ENCODE data around the gene CDKN2B-AS1.

The CDKN2B-AS1 gene

GRCh38 chr9:22120159-22120549 lies 125.6 kb downstream of the CDKN2B-AS1 start:
- Mint-ChIP-seq H3K4me3 (no peak overlapping the region), H3K27me3 (peaks cover 5 to 7% of the 10 kb centered on the region in 2 donors)

GRCh38 chr9:22120595-22120994 lies 126.0 kb downstream of the CDKN2B-AS1 start:
- H3K27me3 Mint-ChIP-seq = peaks cover 5 to 7% of the 10 kb centered on the region in 2 donors
- no peak for ATAC-seq (replicated peaks)
- no peaks in the 10 kb centered on the region for H3K36me3 Mint-ChIP-seq (ENCODE audit: insufficient read depth)
- H3K4me1 Mint-ChIP-seq (ENCODE audit: low read depth in 2 of 2) = no peaks in the 10 kb centered on the region
- peaks cover 0 to 2% of the 10 kb centered on the region in 2 donors for H3K9me3 Mint-ChIP-seq
- H3K4me3 Mint-ChIP-seq = no peak overlapping the region
- no peak overlapping the region for H3K27ac Mint-ChIP-seq
- no peak for DNase-seq

More at GRCh38 chr9:22120159-22120549, 125.6 kb downstream of the CDKN2B-AS1 start:
- Mint-ChIP-seq H3K9me3 (peaks cover 0 to 2% of the 10 kb centered on the region in 2 donors), H3K27ac (no peak overlapping the region), H3K36me3 (ENCODE audit: insufficient read depth) (no peaks in the 10 kb centered on the region), H3K4me1 (ENCODE audit: low read depth in 2 of 2) (no peaks in the 10 kb centered on the region)
- no peak for DNase-seq
- ATAC-seq (replicated peaks) = no peak

- H3K4me1 Mint-ChIP-seq (ENCODE audit: low read depth in 2 of 2) = no peaks in the 10 kb centered on the region
- ATAC-seq (replicated peaks) = no peak
These were observed 129.8 kb downstream of the CDKN2B-AS1 start for GRCh38 chr9:22124263-22125011.

GRCh38 chr9:22129133-22129532 lies 134.5 kb downstream of the CDKN2B-AS1 start:
- no peak overlapping the region for H3K4me3 Mint-ChIP-seq
- H3K27me3 Mint-ChIP-seq = peaks cover 10 to 13% of the 10 kb centered on the region in 2 donors
- DNase-seq (no peak), ATAC-seq (replicated peaks) (no peak)
- H3K9me3 Mint-ChIP-seq = no peaks in the 10 kb centered on the region
- no peaks in the 10 kb centered on the region for H3K36me3 Mint-ChIP-seq (ENCODE audit: insufficient read depth)
- no peak overlapping the region for H3K27ac Mint-ChIP-seq
- H3K4me1 Mint-ChIP-seq (ENCODE audit: low read depth in 2 of 2) = no peaks in the 10 kb centered on the region

More at GRCh38 chr9:22124263-22125011, 129.8 kb downstream of the CDKN2B-AS1 start:
- Mint-ChIP-seq H3K9me3 (peaks cover 0 to 2% of the 10 kb centered on the region in 2 donors), H3K4me3 (no peak overlapping the region), H3K27me3 (peaks cover 15 to 20% of the 10 kb centered on the region in 2 donors), H3K36me3 (ENCODE audit: insufficient read depth) (no peaks in the 10 kb centered on the region), H3K27ac (no peak overlapping the region)
- DNase-seq = no peak

GRCh38 chr9:22129633-22130032 lies 135.0 kb downstream of the CDKN2B-AS1 start:
- Mint-ChIP-seq H3K27me3 (peaks cover 10 to 13% of the 10 kb centered on the region in 2 donors), H3K4me3 (no peak overlapping the region), H3K9me3 (no peaks in the 10 kb centered on the region), H3K27ac (no peak overlapping the region), H3K36me3 (ENCODE audit: insufficient read depth) (no peaks in the 10 kb centered on the region), H3K4me1 (ENCODE audit: low read depth in 2 of 2) (no peaks in the 10 kb centered on the region)
- ATAC-seq (replicated peaks) = no peak
- no peak for DNase-seq

GRCh38 chr9:22131817-22132216 lies 137.2 kb downstream of the CDKN2B-AS1 start:
- DNase-seq = no peak
- Mint-ChIP-seq H3K4me3 (no peak overlapping the region), H3K36me3 (ENCODE audit: insufficient read depth) (no peaks in the 10 kb centered on the region), H3K4me1 (ENCODE audit: low read depth in 2 of 2) (no peaks in the 10 kb centered on the region), H3K27ac (no peak overlapping the region), H3K27me3 (peaks cover 10 to 14% of the 10 kb centered on the region in 2 donors), H3K9me3 (no peaks in the 10 kb centered on the region)
- ATAC-seq (replicated peaks) = no peak

- Mint-ChIP-seq H3K27me3 (peaks cover 0 to 9% of the 10 kb centered on the region in 2 donors), H3K4me3 (no peak overlapping the region), H3K27ac (no peak overlapping the region), H3K4me1 (ENCODE audit: low read depth in 2 of 2) (no peaks in the 10 kb centered on the region), H3K9me3 (no peaks in the 10 kb centered on the region), H3K36me3 (ENCODE audit: insufficient read depth) (no peaks in the 10 kb centered on the region)
- DNase-seq (no peak), ATAC-seq (replicated peaks) (no peak)
These were observed 139.8 kb downstream of the CDKN2B-AS1 start for GRCh38 chr9:22134390-22134789.

- Mint-ChIP-seq H3K27ac (no peak overlapping the region), H3K36me3 (ENCODE audit: insufficient read depth) (no peaks in the 10 kb centered on the region), H3K9me3 (no peaks in the 10 kb centered on the region), H3K27me3 (peaks cover 0 to 11% of the 10 kb centered on the region in 2 donors), H3K4me3 (no peak overlapping the region), H3K4me1 (ENCODE audit: low read depth in 2 of 2) (no peaks in the 10 kb centered on the region)
- DNase-seq (no peak), ATAC-seq (replicated peaks) (no peak)
These were observed 142.0 kb downstream of the CDKN2B-AS1 start for GRCh38 chr9:22136461-22137096.

- no peak for ATAC-seq (replicated peaks)
- H3K27ac Mint-ChIP-seq = no peak overlapping the region
- no peak overlapping the region for H3K4me3 Mint-ChIP-seq
- no peaks in the 10 kb centered on the region for H3K4me1 Mint-ChIP-seq (ENCODE audit: low read depth in 2 of 2)
- H3K36me3 Mint-ChIP-seq (ENCODE audit: insufficient read depth) = no peaks in the 10 kb centered on the region
- peaks cover 0 to 16% of the 10 kb centered on the region in 2 donors for H3K27me3 Mint-ChIP-seq
- DNase-seq = no peak
- H3K9me3 Mint-ChIP-seq = no peaks in the 10 kb centered on the region
These were observed 144.5 kb downstream of the CDKN2B-AS1 start for GRCh38 chr9:22138956-22139660.

- Mint-ChIP-seq H3K36me3 (ENCODE audit: insufficient read depth) (peaks cover under 1% of the 10 kb centered on the region), H3K4me3 (no peak overlapping the region), H3K4me1 (ENCODE audit: low read depth in 2 of 2) (no peaks in the 10 kb centered on the region), H3K9me3 (no peaks in the 10 kb centered on the region), H3K27ac (no peak overlapping the region), H3K27me3 (peaks cover 3 to 13% of the 10 kb centered on the region in 2 donors)
- DNase-seq = no peak
- ATAC-seq (replicated peaks) = no peak
These were observed 147.3 kb downstream of the CDKN2B-AS1 start for GRCh38 chr9:22141908-22142307.

GRCh38 chr9:22142671-22143070 lies 148.1 kb downstream of the CDKN2B-AS1 start:
- DNase-seq (no peak), ATAC-seq (replicated peaks) (no peak)
- H3K27ac Mint-ChIP-seq = no peak overlapping the region
- H3K4me3 Mint-ChIP-seq = no peak overlapping the region
- H3K4me1 Mint-ChIP-seq (ENCODE audit: low read depth in 2 of 2) = no peaks in the 10 kb centered on the region
- peaks cover 3% of the 10 kb centered on the region for H3K36me3 Mint-ChIP-seq (ENCODE audit: insufficient read depth)
- H3K9me3 Mint-ChIP-seq = no peaks in the 10 kb centered on the region
- peaks cover 10 to 21% of the 10 kb centered on the region in 2 donors for H3K27me3 Mint-ChIP-seq

GRCh38 chr9:22143799-22144625 lies 149.4 kb downstream of the CDKN2B-AS1 start:
- H3K4me3 Mint-ChIP-seq = no peak overlapping the region
- H3K4me1 Mint-ChIP-seq (ENCODE audit: low read depth in 2 of 2) = no peaks in the 10 kb centered on the region
- H3K9me3 Mint-ChIP-seq = no peaks in the 10 kb centered on the region
- H3K36me3 Mint-ChIP-seq (ENCODE audit: insufficient read depth) = peaks cover 3% of the 10 kb centered on the region
- DNase-seq (no peak), ATAC-seq (replicated peaks) (no peak)
- H3K27me3 Mint-ChIP-seq = peaks cover 10 to 25% of the 10 kb centered on the region in 2 donors
- H3K27ac Mint-ChIP-seq = no peak overlapping the region

- H3K27me3 Mint-ChIP-seq = peaks cover 10 to 20% of the 10 kb centered on the region in 2 donors
- no peaks in the 10 kb centered on the region for H3K9me3 Mint-ChIP-seq
- ATAC-seq (replicated peaks) = no peak
- DNase-seq = no peak
- peaks cover 3% of the 10 kb centered on the region for H3K36me3 Mint-ChIP-seq (ENCODE audit: insufficient read depth)
- no peak overlapping the region for H3K27ac Mint-ChIP-seq
- no peak overlapping the region for H3K4me3 Mint-ChIP-seq
- no peaks in the 10 kb centered on the region for H3K4me1 Mint-ChIP-seq (ENCODE audit: low read depth in 2 of 2)
These were observed 152.0 kb downstream of the CDKN2B-AS1 start for GRCh38 chr9:22146604-22147003.
